GM12878 (cell line): ENCODE measurements around the gene GNL3L.

Experiments used
- CTCF ChIP-seq, 3 experiments: IDR thresholded peaks in 2 of 3; conservative IDR thresholded peaks in 1 of 3; 2 replicates each; pipeline ENCODE4 v1.5.1; 2011; ENCODE audit warnings: low read depth in 3 of 3, low read length in 3 of 3, mild to moderate bottlenecking in 3 of 3, control low read depth in 2 of 3, moderate library complexity in 2 of 3, inconsistent platforms in 1 of 3, mixed read lengths in 1 of 3; ENCODE audit not compliant: control insufficient read depth in 2 of 3, insufficient read depth in 1 of 3; ENCODE audit errors: extremely low read depth in 1 of 3
- CUX1 ChIP-seq: IDR thresholded peaks from 2 replicates; pipeline ENCODE4 v1.6.1; 2012; ENCODE audit warnings: improper control_type of control experiment, low read depth, low read length; ENCODE audit not compliant: insufficient replicate concordance
- HDAC2 ChIP-seq: fragments of 200-600 bp; sonication (generic); IDR thresholded peaks from 2 replicates; pipeline ENCODE4 v1.6.1; 2017
- POLR2A ChIP-seq: IDR thresholded peaks from 2 replicates; pipeline ENCODE4 v1.6.1; 2011; ENCODE audit warnings: low read depth, mild to moderate bottlenecking, low read length
- REST ChIP-seq: IDR thresholded peaks from 2 replicates; pipeline ENCODE4 v1.6.1; 2012; ENCODE audit warnings: mild to moderate bottlenecking, low read depth, low read length

GRCh38 chrX:54529151-54529550 is 868 bp upstream of the GNL3L start:
- TF ChIP-seq CTCF (IDR thresholded peaks at IDR 0.05 in 2 of 3, conservative IDR thresholded peaks at IDR 0.05 in 1 of 3; ENCODE audit: control insufficient read depth in 2 of 3, extremely low read depth in 1 of 3, insufficient read depth in 1 of 3, low read depth in 3 of 3, low read length in 3 of 3) (no peak), POLR2A (no peak), HDAC2 (no peak), REST (no peak), CUX1 (no peak)
